ENCODE results near the gene MEGF8. TPM values are rescaled to one million over a fixed set of nuclear protein-coding genes. Genes with fewer than 3 reads are reported as not detected.

MEGF8 gene
- total and polyA plus RNA-seq, 9 of the 15 experiments (the other 6 are each of a cell fraction or from before 2014, with no cell fraction given), result 0.28 to 13.1 (median 3.0) TPM

- peak overlapping the region; percentile 74 for H3K4me2 ChIP-seq (ENCODE audit: insufficient read depth, low read length)
- peaks cover 21 to 45% of the 10 kb centered on the region in 2 experiments for H3K4me1 ChIP-seq (replicated peaks in 1 of 2; ENCODE audit: control insufficient read depth in 2 of 2, insufficient read depth in 2 of 2, low read length in 2 of 2)
- H3K27ac ChIP-seq (ENCODE audit: extremely low read depth, low read depth, low read length), result peak overlapping the region; percentile 77
- in situ Hi-C loops (cut with MboI) (no loop called here), intact Hi-C loops (cut with micrococcal nuclease) (no loop called here)
- CTCF ChIA-PET (ENCODE audit: low intra/inter-chr PET ratio), result no interaction called here
- no peaks in the 10 kb centered on the region for H3K9me3 ChIP-seq (replicated peaks; ENCODE audit: control insufficient read depth, insufficient read depth, low read depth, low read length)
- H4K20me1 ChIP-seq (replicated peaks; ENCODE audit: control insufficient read depth, insufficient read depth, low read length), result peaks cover 7% of the 10 kb centered on the region; the same call in 1 of the 2 replicates
- DNase-seq (ENCODE audit: extremely low read depth in 1 of 4, low spot score in 3 of 4), result peak in 1 of 4 experiments; percentile 23
- H3K4me3 ChIP-seq, result no peak overlapping the region
- peaks cover 12% of the 10 kb centered on the region; the same call in 2 of the 3 replicates for H3K36me3 ChIP-seq (ENCODE audit: control insufficient read depth, insufficient read depth, low read length)
- H3K9me1 ChIP-seq (ENCODE audit: control insufficient read depth, insufficient read depth, low read length), result no peaks in the 10 kb centered on the region
- POLR2A ChIA-PET, result interaction anchor here (0.5 to 1.9 kb wide), 6 partner anchors 11 to 183 kb away, joined by 3 to 9 read pairs (median 4); no protein-coding TSS in a partner anchor
- no peak for FAIRE-seq
- peaks cover 14% of the 10 kb centered on the region for H3K79me2 ChIP-seq (ENCODE audit: control insufficient read depth, insufficient read depth, low read length)
- H2AFZ ChIP-seq (ENCODE audit: low read depth, low read length), result peak overlapping the region; percentile 93
- H3K27me3 ChIP-seq (ENCODE audit: control insufficient read depth in 2 of 2, insufficient read depth in 2 of 2, low read length in 2 of 2), result no peaks in the 10 kb centered on the region
- BruUV-seq (replicated peaks), result no TSS peak
- H3K9ac ChIP-seq (ENCODE audit: insufficient read depth in 1 of 2, low read depth in 2 of 2, low read length in 2 of 2), result peak overlapping the region; percentile 57 to 72; a peak in 3 of 4 replicates
- WGBS (ENCODE audit: insufficient coverage, low coverage, missing lambda C conversion rate), result 47% methylated on average over 7 of the region's 11 CpGs
- no peak for ATAC-seq
- no peak for TF ChIP-seq ZNF316 (IDR thresholded peaks at IDR 0.05)
- TF ChIP-seq GATA2 (CRISPR knock-in tag; IDR thresholded peaks at IDR 0.05), result no peak
- peak; percentile 48; the same call in 1 of the 2 replicates for TF ChIP-seq NFRKB (IDR thresholded peaks at IDR 0.05; ENCODE audit: low read depth)
- TF ChIP-seq PCBP1 (IDR thresholded peaks at IDR 0.05; ENCODE audit: low read depth, low read length, poor library complexity, severe bottlenecking), result no peak
- 0 out of 2 replicates have a peak, but pooled peaks have one; percentile 47 for TF ChIP-seq E2F1 (CRISPR knock-in tag; IDR thresholded peaks at IDR 0.05)
- no peak for TF ChIP-seq GABPA (tag; conservative IDR thresholded peaks at IDR 0.05; ENCODE audit: low read depth)
- TF ChIP-seq ELF4 (CRISPR knock-in tag; IDR thresholded peaks at IDR 0.05), result no peak; the same call in 1 of the 2 replicates
- TF ChIP-seq ZNF785 (CRISPR knock-in tag; IDR thresholded peaks at IDR 0.05), result no peak
- TF ChIP-seq ZNF766 (CRISPR knock-in tag; conservative IDR thresholded peaks at IDR 0.05), result no peak
- no peak for TF ChIP-seq PKNOX1 (IDR thresholded peaks at IDR 0.05)
- no peak for TF ChIP-seq HCFC1 (IDR thresholded peaks at IDR 0.05; ENCODE audit: low read depth, low read length)
- peak; percentile 35; the same call in 1 of the 2 replicates for TF ChIP-seq ZBTB40 (IDR thresholded peaks at IDR 0.05)
- TF ChIP-seq ZBTB40 (CRISPR knock-in tag; IDR thresholded peaks at IDR 0.05), result no peak
Measured at GRCh38 chr19:42303101-42303464, 22.4 kb upstream of the MEGF8 start.

Data from K562 (cell line).